Loucy (cell line): ENCODE data around the gene CYP2W1.

Experiments used
- EZH2phosphoT487 ChIP-seq: fragments of 200-600 bp; IDR thresholded peaks from 2 replicates; pipeline ENCODE4 v1.6.1; 2018; ENCODE audit warnings: antibody characterized with exemption, mild to moderate bottlenecking, moderate library complexity, borderline replicate concordance
- TF ChIP-seq, protein P1 (sequence below): fragments of 200-600 bp; sonication (generic); conservative IDR thresholded peaks from 2 replicates; pipeline ENCODE4 v1.5.1; 2014; ENCODE audit warnings: mild to moderate bottlenecking, antibody characterized with exemption, low read length

DNA sequence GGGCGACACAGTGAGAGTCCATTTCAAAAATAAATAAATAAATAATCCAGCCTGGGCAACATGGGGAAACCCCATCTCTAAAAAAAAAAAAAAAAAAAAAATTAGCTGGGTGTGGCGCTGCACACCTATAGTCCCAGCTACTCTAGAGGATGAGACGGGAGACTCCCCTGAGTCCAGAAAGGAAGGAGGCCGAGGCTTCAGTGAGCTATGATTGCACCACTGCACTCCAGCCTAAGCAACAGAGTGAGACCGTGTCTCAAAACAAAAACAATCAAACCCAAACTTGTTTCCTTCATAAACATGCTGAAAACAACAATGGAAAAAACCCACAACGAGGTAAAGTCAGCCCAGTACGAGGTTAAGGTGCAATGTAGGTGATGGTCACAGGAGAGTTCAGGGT is 8.8 kb upstream of the CYP2W1 start:
- TF ChIP-seq, protein P1, sequence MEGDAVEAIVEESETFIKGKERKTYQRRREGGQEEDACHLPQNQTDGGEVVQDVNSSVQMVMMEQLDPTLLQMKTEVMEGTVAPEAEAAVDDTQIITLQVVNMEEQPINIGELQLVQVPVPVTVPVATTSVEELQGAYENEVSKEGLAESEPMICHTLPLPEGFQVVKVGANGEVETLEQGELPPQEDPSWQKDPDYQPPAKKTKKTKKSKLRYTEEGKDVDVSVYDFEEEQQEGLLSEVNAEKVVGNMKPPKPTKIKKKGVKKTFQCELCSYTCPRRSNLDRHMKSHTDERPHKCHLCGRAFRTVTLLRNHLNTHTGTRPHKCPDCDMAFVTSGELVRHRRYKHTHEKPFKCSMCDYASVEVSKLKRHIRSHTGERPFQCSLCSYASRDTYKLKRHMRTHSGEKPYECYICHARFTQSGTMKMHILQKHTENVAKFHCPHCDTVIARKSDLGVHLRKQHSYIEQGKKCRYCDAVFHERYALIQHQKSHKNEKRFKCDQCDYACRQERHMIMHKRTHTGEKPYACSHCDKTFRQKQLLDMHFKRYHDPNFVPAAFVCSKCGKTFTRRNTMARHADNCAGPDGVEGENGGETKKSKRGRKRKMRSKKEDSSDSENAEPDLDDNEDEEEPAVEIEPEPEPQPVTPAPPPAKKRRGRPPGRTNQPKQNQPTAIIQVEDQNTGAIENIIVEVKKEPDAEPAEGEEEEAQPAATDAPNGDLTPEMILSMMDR = no peak
- TF ChIP-seq EZH2phosphoT487 = no peak
